ENCODE results near the gene BCAS3.

Gene BCAS3

DNA sequence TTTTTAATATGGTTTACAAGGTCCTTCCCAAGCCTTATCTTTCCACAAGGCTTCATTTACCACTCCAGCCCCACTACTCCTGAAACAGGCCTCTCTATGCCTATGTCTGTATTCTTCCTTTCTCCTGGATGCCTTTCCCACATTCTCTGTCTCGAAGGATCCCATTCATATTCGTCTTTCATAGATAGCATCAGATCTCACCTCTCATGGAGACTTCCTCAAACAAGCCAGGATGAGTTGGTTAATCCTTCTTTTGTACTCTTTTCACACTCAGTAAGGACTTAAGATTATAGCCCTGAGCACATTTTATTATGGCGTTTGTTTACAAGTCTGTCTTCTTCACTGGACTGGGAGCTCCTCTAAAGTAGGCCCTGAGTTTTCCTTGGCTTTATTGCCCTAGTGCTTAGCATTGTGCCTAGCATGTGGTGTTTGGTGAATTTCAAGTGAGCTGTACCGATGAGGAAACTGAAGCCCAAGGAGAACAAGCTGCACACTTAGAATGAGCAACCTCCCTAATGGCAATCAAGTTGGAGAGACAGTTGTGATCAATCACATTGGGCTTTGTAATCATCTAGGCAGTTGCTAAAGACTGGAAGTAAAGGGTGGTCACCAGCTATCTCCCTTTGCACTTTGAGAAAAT is 764.6 kb downstream of the BCAS3 start:
- no peak for DNase-seq

All from CD4-positive, alpha-beta T cell treated with Interleukin-17A for 4 hours (primary cell).